Esophagus muscularis mucosa (tissue), 3 donors: ENCODE data around the gene SIRPG.
"Not testable (repeated sequence)": the region's sequence is repeated elsewhere in the genome, so short reads cannot be mapped to it uniquely, and the experiment has no call there.

Experiments
- POLR2A ChIP-seq: fragments of 450-650 bp; IDR thresholded peaks from one replicate; pipeline ENCODE4 v1.6.1; 2017; ENCODE audit warnings: antibody characterized with exemption, moderate library complexity, mild to moderate bottlenecking, low read depth
- TF ChIP-seq, protein P1 (sequence below), 3 experiments: fragments of 200-600 bp in 2 of 3; fragments of 450-650 bp in 1 of 3; sonication (generic) in 2 of 3; IDR thresholded peaks; one replicate each; pipeline ENCODE4 v1.5.1; 2017 to 2019; ENCODE audit warnings: antibody characterized with exemption in 3 of 3, mild to moderate bottlenecking in 2 of 3, moderate library complexity in 1 of 3

DNA sequence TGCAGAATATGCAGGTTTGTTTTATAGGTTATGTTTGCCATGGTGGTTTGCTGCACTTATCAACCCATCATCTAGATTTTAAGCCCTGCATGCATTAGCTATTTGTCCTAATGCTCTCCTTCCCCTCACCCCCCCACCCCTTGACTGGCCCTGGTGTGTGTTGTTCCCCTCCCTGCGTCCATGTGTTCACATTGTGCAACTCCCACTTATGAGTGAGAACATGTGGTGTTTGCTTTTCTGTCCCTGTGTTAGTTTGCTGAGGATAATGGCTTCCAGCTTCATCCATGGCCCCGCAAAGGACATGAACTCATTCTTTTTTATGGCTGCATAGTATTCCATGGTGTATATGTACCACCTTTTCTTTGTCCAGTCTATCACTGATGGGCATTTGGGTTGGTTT, 18.9 kb downstream of the SIRPG start:
- TF ChIP-seq POLR2A = not testable (repeated sequence)
- TF ChIP-seq, protein P1, sequence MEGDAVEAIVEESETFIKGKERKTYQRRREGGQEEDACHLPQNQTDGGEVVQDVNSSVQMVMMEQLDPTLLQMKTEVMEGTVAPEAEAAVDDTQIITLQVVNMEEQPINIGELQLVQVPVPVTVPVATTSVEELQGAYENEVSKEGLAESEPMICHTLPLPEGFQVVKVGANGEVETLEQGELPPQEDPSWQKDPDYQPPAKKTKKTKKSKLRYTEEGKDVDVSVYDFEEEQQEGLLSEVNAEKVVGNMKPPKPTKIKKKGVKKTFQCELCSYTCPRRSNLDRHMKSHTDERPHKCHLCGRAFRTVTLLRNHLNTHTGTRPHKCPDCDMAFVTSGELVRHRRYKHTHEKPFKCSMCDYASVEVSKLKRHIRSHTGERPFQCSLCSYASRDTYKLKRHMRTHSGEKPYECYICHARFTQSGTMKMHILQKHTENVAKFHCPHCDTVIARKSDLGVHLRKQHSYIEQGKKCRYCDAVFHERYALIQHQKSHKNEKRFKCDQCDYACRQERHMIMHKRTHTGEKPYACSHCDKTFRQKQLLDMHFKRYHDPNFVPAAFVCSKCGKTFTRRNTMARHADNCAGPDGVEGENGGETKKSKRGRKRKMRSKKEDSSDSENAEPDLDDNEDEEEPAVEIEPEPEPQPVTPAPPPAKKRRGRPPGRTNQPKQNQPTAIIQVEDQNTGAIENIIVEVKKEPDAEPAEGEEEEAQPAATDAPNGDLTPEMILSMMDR (IDR thresholded peaks at IDR 0.05) = not testable (repeated sequence)
